WTC11 (cell line): ENCODE data around the gene CYSTM1.

Experiments
- CBFB ChIP-seq: sonication (generic); formaldehyde crosslinking; IDR thresholded peaks from 2 replicates; pipeline ENCODE4 v1.8.1; 2022; ENCODE audit warnings: mild to moderate bottlenecking, low read depth, missing genetic modification reagents
- PREB ChIP-seq: sonication (generic); formaldehyde crosslinking; IDR thresholded peaks from 2 replicates; pipeline ENCODE4 v1.8.1; 2022; ENCODE audit warnings: mild to moderate bottlenecking, missing genetic modification reagents, moderate library complexity, borderline replicate concordance
- STAT6 ChIP-seq: sonication (generic); formaldehyde crosslinking; conservative IDR thresholded peaks from 2 replicates; pipeline ENCODE4 v1.8.1; 2023; ENCODE audit warnings: mild to moderate bottlenecking, low read depth, missing genetic modification reagents, moderate library complexity

DNA sequence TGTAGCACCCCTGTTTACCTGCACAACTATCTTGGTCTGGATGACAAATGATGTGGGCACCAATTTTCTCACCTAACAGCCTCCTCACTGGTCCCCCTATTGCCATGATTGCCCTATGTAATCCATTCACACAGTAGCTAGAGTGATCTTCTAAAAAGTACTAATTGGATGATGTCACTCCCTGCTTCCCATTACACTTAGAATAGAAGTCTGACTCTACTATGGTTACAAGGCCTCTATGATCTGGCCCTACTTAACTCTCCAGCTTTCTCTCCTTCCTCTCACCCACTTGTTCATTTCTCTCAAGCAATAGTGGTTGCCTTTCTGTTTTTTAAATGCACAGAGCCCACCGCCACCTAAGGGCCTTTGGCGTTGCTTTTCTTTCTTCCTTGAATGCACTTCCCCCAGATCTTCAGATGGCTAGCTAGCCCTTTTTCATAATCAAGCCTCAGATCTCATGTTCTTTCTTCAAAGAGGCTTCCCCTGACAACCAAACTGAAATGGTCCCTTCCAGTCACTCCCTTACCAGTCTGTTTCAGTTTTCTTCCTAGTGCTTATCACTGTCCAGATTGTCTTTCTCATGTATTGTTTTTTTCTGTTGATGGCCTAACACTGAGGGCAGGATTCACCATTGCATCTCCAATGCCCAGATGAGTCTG lies 40.6 kb upstream of the CYSTM1 start:
- TF ChIP-seq STAT6 (CRISPR knock-in tag) (no peak), PREB (no peak), CBFB (CRISPR knock-in tag) (no peak)
